ENCODE data around the gene CCNH. TPM values are rescaled to one million over a fixed set of nuclear protein-coding genes. Genes with fewer than 3 reads are reported as not detected.

The CCNH gene
- total RNA-seq = 10 to 100 TPM; 21.2 to 38.1 TPM
- long read RNA-seq, transcript CCNH-201 (9 exons, 1,378 nt) = major isoform, 13 of 19 reads
- long read RNA-seq, partial matches to known transcripts = 1 of 19 reads
- long read RNA-seq, other reads (novel, unspliced or antisense) = 3 of 19 reads

GRCh38 chr5:87412630-87413342 is at the start of gene CCNH:
Gene CCNH (minus strand): TSS chr5:87412930. CDS start chr5:87412794, 136 bp downstream.
- peak; percentile 98 to 99 for ATAC-seq
- intact Hi-C loops (cut with DNase I) = no loop called here
- peak; percentile 99 for DNase-seq

- ATAC-seq = no peak
- no peak for DNase-seq
- intact Hi-C loops (cut with DNase I) = no loop called here
Observed at GRCh38 chr5:87457706-87458105, 45.0 kb upstream of the CCNH start.

- ATAC-seq (no peak), DNase-seq (no peak)
- intact Hi-C loops (cut with DNase I) = no loop called here
Observed at GRCh38 chr5:87453801-87454200, 41.1 kb upstream of the CCNH start.

- no peak for ATAC-seq
- DNase-seq = no peak
- intact Hi-C loops (cut with DNase I) = no loop called here
Observed at GRCh38 chr5:87452837-87453236, 40.1 kb upstream of the CCNH start.

GRCh38 chr5:87442419-87442818 is 29.7 kb upstream of the CCNH start:
- intact Hi-C loops (cut with DNase I) = no loop called here
- ATAC-seq = no peak
- no peak for DNase-seq

GRCh38 chr5:87438231-87438630 is 25.5 kb upstream of the CCNH start:
- ATAC-seq (no peak), DNase-seq (no peak)
- intact Hi-C loops (cut with DNase I) = no loop called here

- ATAC-seq = no peak
- no peak for DNase-seq
- intact Hi-C loops (cut with DNase I) = no loop called here
Observed at GRCh38 chr5:87437724-87438123, 25.0 kb upstream of the CCNH start.

GRCh38 chr5:87435144-87435694 is 22.5 kb upstream of the CCNH start:
- DNase-seq (no peak), ATAC-seq (no peak)
- intact Hi-C loops (cut with DNase I) = no loop called here

GRCh38 chr5:87434461-87434860 is 21.7 kb upstream of the CCNH start:
- intact Hi-C loops (cut with DNase I) = no loop called here
- DNase-seq = no peak
- ATAC-seq = no peak

GRCh38 chr5:87433945-87434344 is 21.2 kb upstream of the CCNH start:
- DNase-seq (no peak), ATAC-seq (no peak)
- intact Hi-C loops (cut with DNase I) = no loop called here

- ATAC-seq = no peak
Observed at GRCh38 chr5:87432460-87432859, 19.7 kb upstream of the CCNH start.

GRCh38 chr5:87430863-87431457 is 18.2 kb upstream of the CCNH start:
- no peak for ATAC-seq
- no peak for DNase-seq
- intact Hi-C loops (cut with DNase I) = no loop called here

More at GRCh38 chr5:87432460-87432859, 19.7 kb upstream of the CCNH start:
- no peak for DNase-seq
- intact Hi-C loops (cut with DNase I) = no loop called here

- DNase-seq (no peak), ATAC-seq (no peak)
- intact Hi-C loops (cut with DNase I) = no loop called here
Observed at GRCh38 chr5:87423755-87424154, 11.0 kb upstream of the CCNH start.

- no peak for DNase-seq
- intact Hi-C loops (cut with DNase I) = no loop called here
- ATAC-seq = no peak
Observed at GRCh38 chr5:87421307-87421706, 8.6 kb upstream of the CCNH start.

GRCh38 chr5:87418506-87418905 is 5.8 kb upstream of the CCNH start:
- intact Hi-C loops (cut with DNase I) = no loop called here
- no peak for ATAC-seq

GRCh38 chr5:87413343-87413645 is 564 bp upstream of the CCNH start:
- DNase-seq (no peak), ATAC-seq (no peak)
- intact Hi-C loops (cut with DNase I) = no loop called here

More at GRCh38 chr5:87418506-87418905, 5.8 kb upstream of the CCNH start:
- no peak for DNase-seq

- ATAC-seq (peak; percentile 42), DNase-seq (peak; percentile 28)
- intact Hi-C loops (cut with DNase I) = no loop called here
Observed at GRCh38 chr5:87411973-87412629, 629 bp downstream of the CCNH start.

- no peak for DNase-seq
- ATAC-seq = no peak
- intact Hi-C loops (cut with DNase I) = no loop called here
Observed at GRCh38 chr5:87411586-87411972, 1.2 kb downstream of the CCNH start.

GRCh38 chr5:87410931-87411330 is 1.8 kb downstream of the CCNH start:
- DNase-seq (no peak), ATAC-seq (no peak)
- intact Hi-C loops (cut with DNase I) = no loop called here

- DNase-seq (no peak), ATAC-seq (no peak)
- intact Hi-C loops (cut with DNase I) = no loop called here
Observed at GRCh38 chr5:87408204-87408603, 4.5 kb downstream of the CCNH start.

All from left cardiac atrium (tissue), 4 donors.